ENCODE measurements around the gene TSPAN10.

Gene TSPAN10

DNA sequence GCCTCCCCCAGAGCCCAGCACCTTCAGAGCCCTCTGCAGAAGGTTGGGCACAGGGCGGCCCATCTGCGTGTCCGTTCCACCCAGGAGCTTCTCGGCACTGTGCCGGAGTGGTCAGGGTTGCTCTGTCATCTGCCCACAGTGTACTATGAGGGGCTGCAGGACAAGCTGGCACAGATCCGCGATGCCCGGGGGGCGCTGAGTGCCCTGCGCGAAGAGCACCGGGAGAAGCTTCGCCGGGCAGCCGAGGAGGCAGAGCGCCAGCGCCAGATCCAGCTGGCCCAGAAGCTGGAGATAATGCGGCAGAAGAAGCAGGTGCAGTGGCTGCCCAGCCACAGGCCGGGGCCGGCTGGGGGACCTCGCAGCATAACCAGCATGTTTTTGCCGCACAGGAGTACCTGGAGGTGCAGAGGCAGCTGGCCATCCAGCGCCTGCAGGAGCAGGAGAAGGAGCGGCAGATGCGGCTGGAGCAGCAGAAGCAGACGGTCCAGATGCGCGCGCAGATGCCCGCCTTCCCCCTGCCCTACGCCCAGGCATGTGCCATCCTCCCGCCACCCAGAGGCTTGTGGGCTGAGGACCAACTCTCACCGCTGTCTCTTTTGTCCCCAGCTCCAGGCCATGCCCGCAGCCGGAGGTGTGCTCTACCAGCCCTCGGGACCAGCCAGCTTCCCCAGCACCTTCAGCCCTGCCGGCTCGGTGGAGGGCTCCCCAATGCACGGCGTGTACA is 59.4 kb downstream of the TSPAN10 start:
- no peaks in the 10 kb centered on the region for H3K27me3 ChIP-seq (replicated peaks; ENCODE audit: control insufficient read depth, insufficient read depth, low read length)
- H3K36me3 ChIP-seq (ENCODE audit: control insufficient read depth, insufficient read depth, low read length), result peaks cover 56% of the 10 kb centered on the region
- TF ChIP-seq CTCF (IDR thresholded peaks at IDR 0.05; ENCODE audit: insufficient read depth, low read length, poor library complexity, severe bottlenecking), result no peak
- no peak overlapping the region for H3K4me3 ChIP-seq (replicated peaks; ENCODE audit: low read depth, low read length)
- no peak for DNase-seq (ENCODE audit: extremely low read depth, insufficient read length)

GRCh38 chr17:81697261-81698044 is 60.5 kb downstream of the TSPAN10 start:
- no peak for TF ChIP-seq CTCF (IDR thresholded peaks at IDR 0.05; ENCODE audit: insufficient read depth, low read length, poor library complexity, severe bottlenecking)
- DNase-seq (ENCODE audit: extremely low read depth, insufficient read length), result no peak
- Histone ChIP-seq H3K36me3 (ENCODE audit: control insufficient read depth, insufficient read depth, low read length) (peaks cover 52% of the 10 kb centered on the region), H3K4me3 (replicated peaks; ENCODE audit: low read depth, low read length) (no peak overlapping the region), H3K27me3 (replicated peaks; ENCODE audit: control insufficient read depth, insufficient read depth, low read length) (no peaks in the 10 kb centered on the region)
